ENCODE results near the gene HAUS1. TPM values are rescaled to one million over a fixed set of nuclear protein-coding genes. Genes with fewer than 3 reads are reported as not detected.
"Not testable (repeated sequence)": the region's sequence is repeated elsewhere in the genome, so short reads cannot be mapped to it uniquely, and the experiment has no call there.

HAUS1 gene
- total RNA-seq, 4 donors from 2014 or later, result 8.1 to 20.6 (median 13.3) TPM

DNA sequence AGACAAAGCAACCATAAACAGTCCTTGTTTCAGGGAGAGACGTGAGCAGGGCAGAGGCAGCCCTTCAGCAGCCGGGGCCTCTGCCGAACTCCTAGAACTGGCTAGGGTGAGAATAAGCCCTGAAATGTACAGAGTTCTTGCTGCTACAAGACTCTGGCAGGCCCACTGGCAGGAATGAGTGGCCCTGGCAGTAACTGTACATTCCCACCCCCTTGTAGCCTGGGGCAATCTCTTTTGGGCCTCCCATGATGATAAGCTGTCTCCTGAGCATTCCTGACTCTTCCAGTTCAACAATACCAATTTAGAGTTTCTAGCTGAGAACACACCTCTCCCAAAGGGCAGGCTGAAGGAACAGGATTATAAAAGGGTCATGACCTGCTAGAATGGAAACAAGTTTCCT lies 54.3 kb downstream of the HAUS1 start:
- peaks cover 8 to 12% of the 10 kb centered on the region in 2 donors for H3K4me1 ChIP-seq
- no peaks in the 10 kb centered on the region for H3K27me3 ChIP-seq
- no peaks in the 10 kb centered on the region for H3K36me3 ChIP-seq
- no peak overlapping the region for H3K4me3 ChIP-seq
- TF ChIP-seq CTCF (IDR thresholded peaks at IDR 0.05 in 4 of 5, conservative IDR thresholded peaks at IDR 0.05 in 1 of 5), result no peak
- TF ChIP-seq POLR2A (IDR thresholded peaks at IDR 0.05), result no peak
- no peak for DNase-seq
- H3K27ac ChIP-seq, result no peak overlapping the region
- intact Hi-C loops (cut with DNase I; ENCODE audit: low total_unique reads), result loop anchor here (10.0 kb wide), 1 partner anchor 596 kb away; the partner anchor contains the start of gene ST8SIA5
- H3K9me3 ChIP-seq, result no peaks in the 10 kb centered on the region
- ATAC-seq, result no peak
- in situ Hi-C loops (cut with MboI; ENCODE audit: low sequenced_read_pairs in 4 of 4), result loop anchor here in 1 of 4 donors (25.0 kb wide), 1 partner anchor 354 kb away; no protein-coding TSS in a partner anchor

DNA sequence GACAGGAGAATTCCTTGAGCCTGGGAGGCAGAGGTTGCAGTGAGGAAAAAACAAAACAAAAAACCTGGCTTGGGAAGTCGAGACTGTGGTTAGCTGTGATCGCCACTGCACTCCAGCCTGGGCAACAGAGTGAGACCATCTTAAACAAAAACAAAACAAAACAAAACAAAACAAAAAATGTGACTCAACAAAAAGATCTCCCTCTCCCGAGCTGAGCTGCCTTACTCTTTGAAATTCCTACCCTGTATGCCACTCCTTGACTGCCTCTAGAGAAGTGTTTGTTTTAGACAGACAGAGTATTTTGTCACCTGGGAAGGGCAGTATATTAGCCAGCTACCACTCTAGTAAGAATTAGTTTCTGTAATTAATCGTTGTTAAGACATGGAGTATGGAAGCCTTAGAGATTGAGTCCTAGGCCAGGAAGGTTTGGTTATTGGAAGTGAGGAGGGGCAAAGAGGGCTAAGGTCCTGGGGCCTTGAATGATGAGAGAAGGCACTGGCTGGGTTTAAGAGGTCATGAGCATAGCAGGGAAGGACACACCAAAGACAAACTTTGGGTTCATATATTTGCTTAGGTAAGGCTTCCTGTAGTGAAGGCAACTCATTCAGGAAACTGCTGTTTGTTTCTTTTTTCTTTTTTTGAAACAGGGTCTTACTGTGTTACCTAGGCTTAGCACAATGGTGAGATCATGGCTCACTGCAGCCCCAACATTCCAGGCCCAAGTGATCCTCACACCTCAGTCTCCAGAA lies 56.0 kb downstream of the HAUS1 start:
- no peaks in the 10 kb centered on the region for H3K9me3 ChIP-seq
- in situ Hi-C loops (cut with MboI; ENCODE audit: low sequenced_read_pairs in 4 of 4), result loop anchor here in 1 of 4 donors (25.0 kb wide), 1 partner anchor 352 kb away; no protein-coding TSS in a partner anchor
- TF ChIP-seq POLR2A (IDR thresholded peaks at IDR 0.05) (no peak), CTCF (IDR thresholded peaks at IDR 0.05 in 4 of 5, conservative IDR thresholded peaks at IDR 0.05 in 1 of 5) (no peak)
- no peak for DNase-seq
- no peak overlapping the region for H3K4me3 ChIP-seq
- intact Hi-C loops (cut with DNase I; ENCODE audit: low total_unique reads), result no loop called here
- no peak overlapping the region for H3K27ac ChIP-seq
- H3K4me1 ChIP-seq, result no peaks in the 10 kb centered on the region
- no peak for ATAC-seq
- no peaks in the 10 kb centered on the region for H3K27me3 ChIP-seq
- H3K36me3 ChIP-seq, result no peaks in the 10 kb centered on the region

- ATAC-seq; H3K36me3 ChIP-seq; H3K27ac ChIP-seq; intact Hi-C loops (cut with DNase I; ENCODE audit: low total_unique reads); H3K27me3 ChIP-seq; H3K4me3 ChIP-seq; H3K9me3 ChIP-seq; DNase-seq; H3K4me1 ChIP-seq: not testable (repeated sequence)
- in situ Hi-C loops (cut with MboI; ENCODE audit: low sequenced_read_pairs in 4 of 4), result loop anchor here in 1 of 4 donors (25.0 kb wide), 1 partner anchor 351 kb away; no protein-coding TSS in a partner anchor
Observed at GRCh38 chr18:46160840-46161239, 56.7 kb downstream of the HAUS1 start.

- no peak for DNase-seq
- Histone ChIP-seq H3K36me3 (no peaks in the 10 kb centered on the region), H3K4me3 (no peak overlapping the region), H3K9me3 (no peaks in the 10 kb centered on the region), H3K27ac (no peak overlapping the region), H3K4me1 (no peaks in the 10 kb centered on the region), H3K27me3 (no peaks in the 10 kb centered on the region)
- intact Hi-C loops (cut with DNase I; ENCODE audit: low total_unique reads), result no loop called here
- no peak for ATAC-seq
- in situ Hi-C loops (cut with MboI; ENCODE audit: low sequenced_read_pairs in 4 of 4), result loop anchor here in 1 of 4 donors (25.0 kb wide), 1 partner anchor 350 kb away; no protein-coding TSS in a partner anchor
- TF ChIP-seq POLR2A (IDR thresholded peaks at IDR 0.05) (no peak), CTCF (IDR thresholded peaks at IDR 0.05 in 4 of 5, conservative IDR thresholded peaks at IDR 0.05 in 1 of 5) (no peak)
Observed at GRCh38 chr18:46161703-46162396, 57.7 kb downstream of the HAUS1 start.

DNA sequence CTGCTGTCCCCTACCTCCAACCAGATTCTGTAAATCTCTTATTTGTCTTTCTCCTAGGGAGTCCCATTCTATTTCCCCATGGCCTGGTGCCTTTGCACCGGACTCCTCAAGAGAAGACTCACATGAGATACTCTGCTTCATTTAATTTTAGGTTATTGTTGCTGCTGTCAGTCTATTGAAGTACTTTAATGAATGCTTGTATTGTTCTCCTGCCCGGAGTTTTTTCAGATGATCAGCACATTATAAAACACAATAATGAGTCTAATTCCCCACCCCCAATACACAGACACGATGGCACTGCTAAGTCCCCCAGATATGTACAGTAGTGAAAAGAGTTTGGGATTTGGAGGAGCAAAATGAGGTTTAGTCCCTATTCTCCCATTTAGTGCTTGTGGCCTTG lies 58.9 kb downstream of the HAUS1 start:
- H3K4me3 ChIP-seq, result no peak overlapping the region
- no peaks in the 10 kb centered on the region for H3K27me3 ChIP-seq
- DNase-seq, result no peak
- no peaks in the 10 kb centered on the region for H3K36me3 ChIP-seq
- ATAC-seq, result no peak
- intact Hi-C loops (cut with DNase I; ENCODE audit: low total_unique reads) (no loop called here), in situ Hi-C loops (cut with MboI; ENCODE audit: low sequenced_read_pairs in 4 of 4) (loop anchor here in 1 of 4 donors (25.0 kb wide), 1 partner anchor 349 kb away; no protein-coding TSS in a partner anchor)
- H3K9me3 ChIP-seq, result no peaks in the 10 kb centered on the region
- no peak overlapping the region for H3K27ac ChIP-seq
- no peaks in the 10 kb centered on the region for H3K4me1 ChIP-seq
- TF ChIP-seq CTCF (IDR thresholded peaks at IDR 0.05 in 4 of 5, conservative IDR thresholded peaks at IDR 0.05 in 1 of 5) (no peak), POLR2A (IDR thresholded peaks at IDR 0.05) (no peak)
